HUES6 (cell line): ENCODE measurements around the gene POLK.

Source experiments
- H3K27ac ChIP-seq: 2 replicates; pipeline ENCODE4 v1.7.0; 2013; ENCODE audit warnings: low read depth, mild to moderate bottlenecking, low read length, inconsistent platforms
- H3K27me3 ChIP-seq: 2 replicates; pipeline ENCODE4 v1.6.1; 2013; ENCODE audit warnings: low read length; ENCODE audit not compliant: control insufficient read depth, insufficient read depth
- H3K36me3 ChIP-seq: 2 replicates; pipeline ENCODE4 v1.6.1; 2013; ENCODE audit warnings: low read length; ENCODE audit not compliant: control insufficient read depth, insufficient read depth
- H3K4me1 ChIP-seq: 2 replicates; pipeline ENCODE4 v1.6.1; 2013; ENCODE audit warnings: low read length; ENCODE audit not compliant: control insufficient read depth, insufficient read depth
- H3K4me3 ChIP-seq: 2 replicates; pipeline ENCODE4 v1.5.1; 2013; ENCODE audit warnings: low read depth, low read length
- H3K9ac ChIP-seq: one replicate; pipeline ENCODE4 v1.6.1; 2013; ENCODE audit warnings: mild to moderate bottlenecking, low read length
- H3K9me3 ChIP-seq: 2 replicates; pipeline ENCODE4 v1.6.1; 2013; ENCODE audit warnings: low read depth, low read length; ENCODE audit not compliant: control insufficient read depth, insufficient read depth

POLK gene

DNA sequence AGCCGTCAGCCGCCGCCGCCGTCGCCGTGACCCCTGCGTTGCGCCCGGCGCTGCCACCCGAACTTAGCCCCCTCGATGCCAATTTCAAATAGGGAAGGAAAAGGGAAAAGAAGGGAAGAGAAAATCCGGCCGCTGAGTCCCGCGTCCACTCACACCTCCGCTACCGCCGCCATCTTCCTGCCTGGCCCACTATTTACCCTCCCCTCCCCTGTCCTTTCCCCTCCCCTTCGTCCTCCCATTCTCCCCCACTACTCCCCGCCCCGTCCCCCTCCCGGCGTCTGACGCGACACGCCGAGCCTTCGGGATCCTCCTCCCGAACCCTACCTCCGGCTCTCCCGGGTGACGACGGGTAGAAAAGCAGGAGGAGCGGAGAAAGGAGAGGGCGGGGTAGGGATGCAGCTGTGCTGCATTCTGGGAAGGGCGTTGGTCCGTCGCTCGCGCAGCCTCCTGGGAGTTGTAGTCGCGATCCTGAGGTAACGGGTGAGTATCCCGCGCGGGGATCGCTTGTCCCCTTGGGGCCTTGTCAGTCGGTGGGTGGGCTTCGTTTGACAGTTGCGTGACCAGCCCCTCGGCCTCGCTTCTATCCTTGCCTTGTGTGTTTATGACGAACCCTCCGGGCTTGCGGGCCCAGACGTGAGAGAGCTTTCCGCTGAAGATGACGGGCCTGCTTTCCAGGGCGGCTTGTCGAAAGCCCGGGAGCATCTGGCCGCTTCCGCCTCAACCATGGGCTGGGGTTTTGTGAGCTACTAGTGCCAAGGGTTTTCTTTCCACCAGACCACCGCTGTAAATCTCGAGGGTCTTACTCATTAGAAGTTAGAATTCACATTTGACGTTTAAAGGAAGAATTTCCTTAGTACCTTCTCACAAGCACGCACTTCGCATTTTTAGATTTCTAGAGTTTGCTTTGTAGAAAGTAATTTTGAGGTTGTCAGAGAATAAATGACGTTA is at the start of gene POLK, which contains the start of gene CERT1:
TSS of gene POLK (plus strand) at position 457 of the 948 bp plus-strand sequence.
TSS of gene CERT1 (minus strand) at position 195 of the 948 bp plus-strand sequence. CDS start 422 bp downstream, outside the sequence.
- no peaks in the 10 kb centered on the region for H3K36me3 ChIP-seq
- H3K27ac ChIP-seq, result peak within 1 kb of the TSS; percentile 85; the same call in 1 of the 2 replicates
- H3K9me3 ChIP-seq, result no peaks in the 10 kb centered on the region
- H3K4me3 ChIP-seq, result peak within 1 kb of the TSS; percentile 82
- peak within 1 kb of the TSS; percentile 85 for H3K9ac ChIP-seq
- H3K27me3 ChIP-seq, result no peaks in the 10 kb centered on the region
- no peaks in the 10 kb centered on the region for H3K4me1 ChIP-seq

DNA sequence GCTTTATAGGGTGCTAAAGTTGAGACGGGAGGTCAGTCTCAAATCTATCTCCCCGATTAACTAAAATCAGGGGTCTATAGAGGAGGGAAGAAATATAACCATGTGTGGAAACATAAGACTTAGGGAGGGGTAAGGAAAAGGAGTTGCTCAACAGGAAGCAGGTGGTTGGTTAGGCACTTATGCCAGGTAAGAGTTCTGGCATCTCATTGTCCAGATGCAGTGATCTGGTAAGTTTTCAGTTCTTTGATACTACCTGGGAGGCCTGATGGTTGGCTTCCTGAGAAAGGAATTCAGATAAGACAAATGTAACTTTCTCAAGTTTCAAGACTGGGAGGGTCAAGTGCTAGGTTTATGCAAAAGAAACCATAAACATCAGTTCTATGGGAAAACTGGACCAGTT is 48.0 kb upstream of the POLK start:
- no peaks in the 10 kb centered on the region; the same call in 1 of the 2 replicates for H3K9me3 ChIP-seq
- H3K27me3 ChIP-seq, result no peaks in the 10 kb centered on the region
- peaks cover 47% of the 10 kb centered on the region for H3K4me1 ChIP-seq
- H3K36me3 ChIP-seq, result no peaks in the 10 kb centered on the region
- no peak overlapping the region for H3K4me3 ChIP-seq
- H3K9ac ChIP-seq, result no peak overlapping the region
- no peak overlapping the region for H3K27ac ChIP-seq

DNA sequence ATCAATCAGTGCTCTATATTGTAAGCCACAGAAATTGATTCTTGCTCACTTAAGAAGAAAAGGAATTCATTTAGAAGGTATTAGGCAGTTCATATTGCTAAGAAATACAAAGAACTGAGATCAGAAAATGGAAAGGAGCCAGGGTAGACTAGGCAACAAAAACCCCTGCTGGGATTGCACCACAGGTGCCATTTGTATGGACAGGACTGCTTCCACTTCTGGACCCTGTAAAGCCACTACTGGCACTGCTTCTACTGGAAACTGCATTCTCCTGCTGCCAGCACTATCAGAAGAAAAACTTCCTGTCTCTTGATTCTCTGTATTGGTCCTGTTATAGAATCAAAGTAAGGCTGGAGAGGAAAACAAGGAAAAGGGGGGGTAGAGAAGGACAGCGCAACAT is 46.2 kb upstream of the POLK start:
- Histone ChIP-seq H3K4me1 (peaks cover 44% of the 10 kb centered on the region), H3K9me3 (no peaks in the 10 kb centered on the region; the same call in 1 of the 2 replicates), H3K4me3 (no peak overlapping the region), H3K9ac (no peak overlapping the region), H3K27ac (no peak overlapping the region), H3K27me3 (no peaks in the 10 kb centered on the region), H3K36me3 (no peaks in the 10 kb centered on the region)

DNA sequence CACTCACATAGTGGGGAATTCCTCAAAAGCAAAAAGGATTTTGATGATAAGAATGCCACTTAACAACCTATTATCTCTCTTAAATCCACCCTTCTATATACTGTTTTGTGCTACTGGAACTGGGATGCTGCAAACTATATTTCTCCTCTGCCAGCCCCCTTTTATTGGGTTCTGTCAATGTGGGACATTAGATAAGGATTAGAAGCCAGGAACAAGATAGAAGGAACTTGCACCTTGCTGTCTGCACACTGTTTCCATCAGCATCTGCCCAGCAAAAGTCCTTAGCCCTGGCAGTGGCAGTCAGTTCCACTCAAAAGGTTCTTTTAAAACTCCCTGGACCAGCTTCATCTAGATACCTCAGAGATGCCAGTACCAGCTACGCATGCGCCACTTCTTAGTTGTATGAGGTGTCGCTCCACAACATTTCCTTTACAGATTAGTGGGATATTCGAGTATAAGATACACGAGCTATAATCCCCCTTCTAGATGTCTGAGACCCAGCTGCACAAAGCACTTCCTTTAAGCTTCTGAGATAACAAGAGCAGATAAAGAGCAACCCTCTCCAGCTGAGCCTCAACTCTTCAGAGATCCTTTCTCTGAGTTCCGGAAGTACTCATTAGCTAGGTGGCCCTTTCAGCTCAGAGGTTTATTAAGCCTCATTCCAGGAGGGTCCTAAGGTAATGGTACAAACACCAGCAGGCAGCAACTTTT is 45.5 kb upstream of the POLK start:
- H3K9me3 ChIP-seq, result peaks cover 4% of the 10 kb centered on the region; the same call in 1 of the 2 replicates
- peaks cover 38% of the 10 kb centered on the region for H3K4me1 ChIP-seq
- no peak overlapping the region for H3K27ac ChIP-seq
- H3K36me3 ChIP-seq, result no peaks in the 10 kb centered on the region
- no peaks in the 10 kb centered on the region for H3K27me3 ChIP-seq
- H3K9ac ChIP-seq, result no peak overlapping the region
- H3K4me3 ChIP-seq, result no peak overlapping the region

DNA sequence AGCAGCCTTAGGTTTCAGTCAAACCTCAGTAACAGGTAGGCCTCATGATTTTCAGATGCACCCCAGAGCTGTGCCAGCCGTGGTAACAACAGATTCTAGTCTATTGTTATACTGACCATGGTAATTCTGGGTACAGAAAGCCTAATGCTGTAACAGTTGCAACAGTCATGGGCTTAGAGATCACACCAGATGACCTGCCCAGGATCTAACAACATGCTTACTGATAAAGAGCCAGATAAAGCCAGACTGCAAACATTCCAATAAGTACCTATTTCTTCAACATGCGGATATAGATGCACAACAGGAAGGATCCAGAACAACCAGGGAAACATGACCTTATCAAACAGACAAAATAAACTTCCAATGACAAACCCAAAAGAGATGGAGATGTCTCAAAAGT is 43.1 kb upstream of the POLK start:
- peaks cover 30% of the 10 kb centered on the region for H3K4me1 ChIP-seq
- no peak overlapping the region for H3K27ac ChIP-seq
- H3K27me3 ChIP-seq, result no peaks in the 10 kb centered on the region
- no peaks in the 10 kb centered on the region for H3K36me3 ChIP-seq
- no peak overlapping the region for H3K9ac ChIP-seq
- H3K9me3 ChIP-seq, result peaks cover 4% of the 10 kb centered on the region; the same call in 1 of the 2 replicates
- no peak overlapping the region for H3K4me3 ChIP-seq

DNA sequence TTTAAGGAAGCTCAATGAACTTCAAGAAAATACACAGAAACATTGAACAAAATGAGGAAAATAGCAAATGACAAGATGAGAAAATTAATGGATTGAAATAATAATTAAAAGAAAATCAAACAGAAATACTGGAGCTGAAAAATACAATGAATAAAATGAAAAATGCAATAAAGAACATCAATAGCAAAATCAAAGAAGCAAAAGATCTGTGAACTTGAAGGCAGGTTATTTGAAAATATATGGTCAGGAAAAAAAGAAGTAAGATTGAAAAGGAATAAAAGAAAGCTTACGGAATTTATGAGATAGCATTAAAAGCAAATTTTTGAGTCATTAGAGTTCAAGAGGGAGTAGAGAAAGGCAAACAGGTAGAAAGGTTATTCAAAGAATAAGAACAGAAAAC is 42.7 kb upstream of the POLK start:
- no peaks in the 10 kb centered on the region for H3K36me3 ChIP-seq

DNA sequence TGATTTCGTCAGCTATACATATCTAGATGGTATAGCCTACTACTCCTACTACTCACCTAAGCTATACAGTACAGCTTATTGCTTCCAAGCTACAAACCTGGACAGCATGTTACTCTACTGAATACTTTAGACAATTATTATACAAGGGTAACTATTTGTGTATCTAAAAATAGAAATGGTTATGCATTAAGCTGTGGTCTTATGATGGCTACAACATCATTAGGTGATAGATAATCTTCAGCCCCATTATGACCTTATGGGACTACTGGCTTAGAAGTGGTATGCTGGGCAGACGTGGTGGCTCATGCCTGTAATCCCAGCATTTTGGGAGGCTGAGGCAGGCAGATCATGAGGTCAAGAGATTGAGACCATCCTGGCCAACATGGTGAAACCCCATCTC is 40.5 kb upstream of the POLK start:
- Histone ChIP-seq H3K36me3 (no peaks in the 10 kb centered on the region), H3K4me3 (no peak overlapping the region), H3K9ac (no peak overlapping the region), H3K27me3 (no peaks in the 10 kb centered on the region), H3K27ac (no peak overlapping the region), H3K4me1 (peaks cover 25% of the 10 kb centered on the region), H3K9me3 (peaks cover 4% of the 10 kb centered on the region; the same call in 1 of the 2 replicates)

More for the DNA sequence above, 42.7 kb upstream of the POLK start:
- Histone ChIP-seq H3K4me1 (peaks cover 26% of the 10 kb centered on the region), H3K9ac (no peak overlapping the region), H3K27me3 (no peaks in the 10 kb centered on the region), H3K9me3 (peaks cover 4% of the 10 kb centered on the region; the same call in 1 of the 2 replicates), H3K4me3 (no peak overlapping the region), H3K27ac (no peak overlapping the region)

DNA sequence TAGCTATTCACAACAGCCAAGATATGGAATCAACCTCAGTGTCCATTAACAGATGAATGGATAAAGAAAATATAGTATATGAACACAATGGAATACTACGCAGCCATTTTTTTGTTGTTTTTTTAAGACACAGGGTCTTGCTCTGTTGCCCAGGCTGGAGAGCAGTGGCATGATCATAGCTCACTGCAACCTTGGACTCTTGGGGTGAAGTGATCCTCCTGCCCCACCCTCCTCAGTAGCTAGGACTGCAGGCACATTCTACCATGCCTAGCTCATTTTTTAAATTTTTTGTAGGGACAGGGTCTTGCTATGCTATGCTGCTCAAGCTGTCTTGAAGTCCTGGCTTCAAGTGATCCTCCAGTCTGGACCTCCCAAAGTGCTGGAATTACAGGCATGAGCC is 38.7 kb upstream of the POLK start:
- no peak overlapping the region for H3K27ac ChIP-seq
- peaks cover 4% of the 10 kb centered on the region; the same call in 1 of the 2 replicates for H3K9me3 ChIP-seq
- peaks cover 30% of the 10 kb centered on the region for H3K4me1 ChIP-seq
- H3K9ac ChIP-seq, result no peak overlapping the region
- H3K36me3 ChIP-seq, result no peaks in the 10 kb centered on the region
- H3K4me3 ChIP-seq, result no peak overlapping the region
- no peaks in the 10 kb centered on the region for H3K27me3 ChIP-seq

DNA sequence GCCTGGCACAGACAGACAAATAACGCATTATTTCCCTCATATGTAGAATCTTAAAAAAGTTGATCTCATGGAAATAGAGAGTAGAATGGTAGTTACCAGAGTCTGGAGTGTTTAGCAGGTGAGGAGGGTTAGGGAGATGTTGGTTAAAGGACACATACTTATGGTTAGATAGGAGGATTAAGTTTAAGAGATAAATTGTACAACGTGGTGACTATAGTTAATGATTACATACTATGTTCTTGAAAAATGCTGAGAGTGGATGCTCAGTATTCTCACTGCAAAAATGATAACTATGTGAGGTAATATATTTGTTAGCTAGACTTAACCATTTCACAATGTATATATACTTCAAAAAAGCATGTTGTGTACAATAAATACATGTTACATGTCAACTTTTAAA is 38.2 kb upstream of the POLK start:
- H3K27me3 ChIP-seq, result no peaks in the 10 kb centered on the region
- H3K9ac ChIP-seq, result no peak overlapping the region
- no peak overlapping the region for H3K27ac ChIP-seq
- peaks cover 4% of the 10 kb centered on the region; the same call in 1 of the 2 replicates for H3K9me3 ChIP-seq
- H3K4me3 ChIP-seq, result no peak overlapping the region
- peaks cover 31% of the 10 kb centered on the region for H3K4me1 ChIP-seq
- no peaks in the 10 kb centered on the region for H3K36me3 ChIP-seq

DNA sequence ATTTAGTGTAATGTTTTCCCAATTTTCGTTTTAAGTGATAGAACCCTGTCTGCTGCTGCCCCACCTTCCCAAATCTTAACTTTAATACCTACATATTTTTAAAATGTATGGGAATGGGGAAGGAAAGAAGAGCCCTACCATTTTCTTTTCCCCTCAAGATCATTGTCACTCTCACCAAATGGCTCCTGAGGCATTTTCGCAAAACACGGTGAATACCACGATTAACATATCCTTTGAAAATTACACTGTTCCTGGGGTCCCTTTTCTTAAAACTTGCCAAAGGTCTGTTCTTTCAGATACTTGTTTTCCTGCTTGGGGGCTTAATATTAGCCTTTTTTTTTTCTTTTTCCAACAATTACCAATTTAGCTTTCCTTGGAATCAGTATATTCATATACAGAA is 36.3 kb upstream of the POLK start:
- Histone ChIP-seq H3K27me3 (no peaks in the 10 kb centered on the region), H3K27ac (0 out of 2 replicates have a peak overlapping the region, but pooled peaks have one; percentile 43), H3K9me3 (peaks cover 4% of the 10 kb centered on the region; the same call in 1 of the 2 replicates), H3K4me3 (no peak overlapping the region), H3K36me3 (no peaks in the 10 kb centered on the region), H3K4me1 (peaks cover 33% of the 10 kb centered on the region), H3K9ac (no peak overlapping the region)
